ENCODE results near the gene PTBP3.

The PTBP3 gene

DNA sequence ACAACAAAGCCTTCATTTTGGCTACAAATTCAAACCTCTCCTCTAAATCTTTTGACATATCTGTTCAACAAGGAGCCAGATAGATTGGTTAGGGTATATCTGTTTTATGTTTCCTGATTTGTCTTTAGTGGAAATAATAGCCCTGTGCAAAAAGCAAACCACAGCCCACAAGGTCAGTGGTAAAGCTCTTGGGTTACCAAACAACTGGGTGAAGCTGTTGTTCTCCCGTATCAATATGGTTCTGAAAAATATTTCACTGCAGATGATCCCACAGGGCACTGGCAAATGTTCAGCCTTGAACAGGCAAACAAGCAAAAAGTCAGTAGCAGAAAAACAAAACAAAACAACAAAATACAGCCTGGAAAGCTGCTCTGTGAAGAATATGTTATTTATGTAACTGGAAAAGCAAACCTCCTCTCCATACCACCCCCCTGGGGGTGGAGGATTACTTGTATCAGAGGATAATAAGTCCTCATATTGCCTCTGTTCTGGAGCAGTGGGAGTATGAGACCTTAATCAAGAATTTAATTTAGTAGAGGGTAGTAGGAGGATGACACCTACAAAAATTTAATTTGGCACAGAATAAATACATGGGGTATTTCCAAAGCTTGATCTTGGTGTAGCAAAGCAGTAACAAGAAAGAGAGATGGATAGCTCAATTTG is 20.8 kb upstream of the PTBP3 start:
- Histone ChIP-seq H3K4me1 (ENCODE audit: control insufficient read depth, insufficient read depth, low read length) (no peaks in the 10 kb centered on the region), H3K9me3 (replicated peaks; ENCODE audit: low read length) (no peaks in the 10 kb centered on the region), H3K9ac (ENCODE audit: low read depth, low read length) (no peak overlapping the region), H3K4me3 (ENCODE audit: low read length) (no peak overlapping the region), H3K36me3 (ENCODE audit: insufficient read depth, low read length) (no peaks in the 10 kb centered on the region), H3K4me2 (ENCODE audit: low read length) (no peak overlapping the region), H3K27me3 (ENCODE audit: control insufficient read depth, insufficient read depth, low read length) (no peaks in the 10 kb centered on the region)

DNA sequence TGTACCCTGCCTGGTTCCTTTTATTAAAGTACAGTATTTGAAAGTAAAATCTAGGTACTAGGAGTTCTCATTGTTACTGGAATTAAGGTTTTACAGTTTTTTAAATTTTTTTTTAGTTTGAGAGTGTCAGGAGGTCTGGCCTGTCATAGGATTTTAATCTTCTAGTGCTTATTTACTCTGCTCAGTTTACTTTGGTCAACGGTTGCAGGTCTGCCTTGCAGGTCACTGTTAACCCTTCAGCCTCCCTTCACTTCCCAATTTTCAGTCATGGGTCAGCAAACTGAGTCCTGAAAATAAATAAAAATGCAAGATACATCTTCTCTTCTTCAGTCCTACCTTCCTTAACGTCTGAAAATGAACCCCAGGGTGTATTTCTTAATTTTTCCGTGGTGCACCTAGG is 18.8 kb upstream of the PTBP3 start:
- Histone ChIP-seq H3K9ac (ENCODE audit: low read depth, low read length) (no peak overlapping the region), H3K4me1 (ENCODE audit: control insufficient read depth, insufficient read depth, low read length) (no peaks in the 10 kb centered on the region), H3K4me2 (ENCODE audit: low read length) (no peak overlapping the region), H3K36me3 (ENCODE audit: insufficient read depth, low read length) (no peaks in the 10 kb centered on the region), H3K27me3 (ENCODE audit: control insufficient read depth, insufficient read depth, low read length) (no peaks in the 10 kb centered on the region), H3K9me3 (replicated peaks; ENCODE audit: low read length) (no peaks in the 10 kb centered on the region), H3K4me3 (ENCODE audit: low read length) (no peak overlapping the region)

DNA sequence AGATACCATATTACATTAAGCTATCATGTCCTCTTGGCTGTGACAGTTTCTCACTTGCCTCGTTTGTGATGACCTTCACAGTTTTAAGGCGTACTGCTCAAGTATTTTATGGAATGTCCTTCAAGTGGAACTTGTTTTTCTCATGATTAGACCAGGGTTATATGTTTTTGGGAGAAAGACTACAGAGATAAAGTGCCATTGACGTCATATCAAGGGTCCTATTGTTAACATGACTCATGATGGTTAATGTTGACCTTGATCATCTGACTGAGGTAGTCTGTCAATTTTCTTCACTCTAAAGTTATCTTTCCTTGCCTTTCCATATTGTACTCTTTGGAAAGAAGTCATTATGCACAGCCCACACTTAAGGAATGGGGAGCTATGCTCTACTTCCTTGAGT is 17.8 kb upstream of the PTBP3 start:
- Histone ChIP-seq H3K36me3 (ENCODE audit: insufficient read depth, low read length) (no peaks in the 10 kb centered on the region), H3K4me1 (ENCODE audit: control insufficient read depth, insufficient read depth, low read length) (no peaks in the 10 kb centered on the region), H3K9ac (ENCODE audit: low read depth, low read length) (no peak overlapping the region), H3K4me2 (ENCODE audit: low read length) (no peak overlapping the region), H3K9me3 (replicated peaks; ENCODE audit: low read length) (no peaks in the 10 kb centered on the region), H3K4me3 (ENCODE audit: low read length) (no peak overlapping the region), H3K27me3 (ENCODE audit: control insufficient read depth, insufficient read depth, low read length) (no peaks in the 10 kb centered on the region)

DNA sequence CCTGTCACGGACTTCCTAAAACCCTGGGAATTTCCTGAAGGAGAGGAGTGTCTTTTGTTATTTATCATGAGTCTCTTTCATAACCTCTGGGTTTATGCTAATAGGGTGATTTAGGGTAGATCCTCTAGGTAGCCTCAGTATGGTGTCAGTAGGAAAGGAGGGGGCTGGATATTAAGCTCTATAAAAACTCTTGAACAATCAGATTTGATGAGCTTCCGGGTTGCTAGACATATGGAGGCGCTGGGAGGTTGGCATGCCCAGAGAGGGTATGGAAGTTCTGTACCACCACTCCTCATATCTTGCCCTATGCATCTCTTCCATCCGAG is 15.6 kb upstream of the PTBP3 start:
- Histone ChIP-seq H3K36me3 (ENCODE audit: insufficient read depth, low read length) (no peaks in the 10 kb centered on the region), H3K4me3 (ENCODE audit: low read length) (no peak overlapping the region), H3K9ac (ENCODE audit: low read depth, low read length) (peak overlapping the region; percentile 52), H3K27me3 (ENCODE audit: control insufficient read depth, insufficient read depth, low read length) (no peaks in the 10 kb centered on the region), H3K9me3 (replicated peaks; ENCODE audit: low read length) (no peaks in the 10 kb centered on the region), H3K4me1 (ENCODE audit: control insufficient read depth, insufficient read depth, low read length) (no peaks in the 10 kb centered on the region), H3K4me2 (ENCODE audit: low read length) (peak overlapping the region; percentile 83)

DNA sequence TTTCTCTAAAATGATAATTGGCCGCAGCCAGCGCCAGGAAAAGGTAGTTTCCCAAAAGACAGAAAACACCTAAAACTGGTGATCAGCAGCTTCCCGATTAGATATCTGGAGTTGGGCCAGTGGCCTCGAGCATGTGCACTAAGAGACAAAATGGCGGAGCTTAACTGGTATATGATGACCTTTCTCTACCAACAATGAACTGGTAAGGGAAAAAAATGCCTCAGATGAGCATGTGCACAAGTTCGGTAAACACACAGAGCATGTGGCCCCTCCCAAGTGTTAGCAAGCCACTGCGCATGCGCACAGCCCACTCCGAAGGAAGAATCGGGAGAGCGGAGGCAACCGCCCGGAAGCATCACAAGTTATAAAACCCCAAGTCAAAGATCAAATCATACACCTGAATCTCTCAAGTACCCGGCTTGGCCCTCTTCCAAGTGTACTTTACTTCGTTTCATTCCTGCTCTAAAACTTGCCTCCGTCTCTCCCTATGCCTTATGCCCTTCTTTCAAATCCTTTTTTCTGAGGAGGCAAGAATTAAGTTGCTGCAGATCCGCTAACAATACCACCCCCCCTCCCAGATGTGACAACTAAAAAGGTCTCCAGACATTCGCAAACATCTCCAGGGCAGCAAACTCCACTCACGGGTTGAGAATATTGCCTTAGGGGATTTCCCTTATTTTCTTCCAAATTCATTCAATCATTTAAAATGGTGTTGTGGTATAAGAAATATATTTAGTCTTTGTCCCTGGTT is 15.0 kb upstream of the PTBP3 start:
- Histone ChIP-seq H3K4me2 (ENCODE audit: low read length) (peak overlapping the region; percentile 83), H3K4me1 (ENCODE audit: control insufficient read depth, insufficient read depth, low read length) (no peaks in the 10 kb centered on the region), H3K9me3 (replicated peaks; ENCODE audit: low read length) (no peaks in the 10 kb centered on the region), H3K36me3 (ENCODE audit: insufficient read depth, low read length) (no peaks in the 10 kb centered on the region), H3K9ac (ENCODE audit: low read depth, low read length) (peak overlapping the region; percentile 52), H3K4me3 (ENCODE audit: low read length) (peak overlapping the region; percentile 64), H3K27me3 (ENCODE audit: control insufficient read depth, insufficient read depth, low read length) (no peaks in the 10 kb centered on the region)

DNA sequence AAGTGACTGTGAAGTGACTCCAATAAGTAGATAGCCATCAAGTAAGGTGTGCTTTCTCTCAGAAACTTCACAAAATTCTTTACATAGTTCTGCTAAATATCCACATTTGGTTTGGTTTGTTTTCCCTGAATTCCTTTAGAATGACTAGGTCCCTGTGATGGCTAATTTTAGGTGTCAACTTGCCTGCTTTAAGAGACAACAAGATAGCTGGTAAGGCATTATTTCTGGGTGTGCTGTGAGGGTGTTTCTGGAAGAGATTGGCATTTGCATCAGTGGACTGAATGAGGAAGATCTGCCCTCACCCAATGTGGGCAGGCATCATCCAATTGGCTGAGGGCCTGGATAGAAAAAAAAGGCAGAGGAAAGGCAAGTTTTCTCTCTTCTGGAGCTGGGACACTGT is 8.3 kb upstream of the PTBP3 start:
- H3K9ac ChIP-seq (ENCODE audit: low read depth, low read length), result no peak overlapping the region
- H3K36me3 ChIP-seq (ENCODE audit: insufficient read depth, low read length), result no peaks in the 10 kb centered on the region
- H3K27me3 ChIP-seq (ENCODE audit: control insufficient read depth, insufficient read depth, low read length), result no peaks in the 10 kb centered on the region
- H3K9me3 ChIP-seq (replicated peaks; ENCODE audit: low read length), result no peaks in the 10 kb centered on the region
- no peak overlapping the region for H3K4me3 ChIP-seq (ENCODE audit: low read length)
- H3K4me1 ChIP-seq (ENCODE audit: control insufficient read depth, insufficient read depth, low read length), result peaks cover 12% of the 10 kb centered on the region
- no peak overlapping the region for H3K4me2 ChIP-seq (ENCODE audit: low read length)

DNA sequence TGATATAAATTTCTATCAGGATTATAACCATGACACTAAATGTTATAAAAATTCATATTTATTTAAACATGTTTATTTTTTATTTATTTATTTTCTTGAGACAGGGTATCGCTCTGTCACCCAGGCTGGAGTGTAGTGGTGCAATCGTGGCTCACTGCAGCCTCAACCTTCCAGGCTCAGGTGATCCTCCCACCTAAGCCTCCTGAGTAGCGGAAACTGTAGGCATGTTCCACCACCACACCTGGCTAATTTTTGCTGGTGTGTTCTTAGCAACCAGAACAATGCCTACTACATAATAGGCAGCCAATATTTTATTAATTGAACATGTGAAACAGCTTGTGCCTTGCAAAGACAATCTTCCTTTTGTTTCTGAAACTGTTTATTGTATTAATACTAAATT is 6.5 kb upstream of the PTBP3 start:
- H3K27me3 ChIP-seq (ENCODE audit: control insufficient read depth, insufficient read depth, low read length), result no peaks in the 10 kb centered on the region
- H3K4me3 ChIP-seq (ENCODE audit: low read length), result no peak overlapping the region
- H3K4me1 ChIP-seq (ENCODE audit: control insufficient read depth, insufficient read depth, low read length), result peaks cover 12% of the 10 kb centered on the region
- no peaks in the 10 kb centered on the region for H3K9me3 ChIP-seq (replicated peaks; ENCODE audit: low read length)
- H3K36me3 ChIP-seq (ENCODE audit: insufficient read depth, low read length), result no peaks in the 10 kb centered on the region
- no peak overlapping the region for H3K9ac ChIP-seq (ENCODE audit: low read depth, low read length)
- no peak overlapping the region for H3K4me2 ChIP-seq (ENCODE audit: low read length)

DNA sequence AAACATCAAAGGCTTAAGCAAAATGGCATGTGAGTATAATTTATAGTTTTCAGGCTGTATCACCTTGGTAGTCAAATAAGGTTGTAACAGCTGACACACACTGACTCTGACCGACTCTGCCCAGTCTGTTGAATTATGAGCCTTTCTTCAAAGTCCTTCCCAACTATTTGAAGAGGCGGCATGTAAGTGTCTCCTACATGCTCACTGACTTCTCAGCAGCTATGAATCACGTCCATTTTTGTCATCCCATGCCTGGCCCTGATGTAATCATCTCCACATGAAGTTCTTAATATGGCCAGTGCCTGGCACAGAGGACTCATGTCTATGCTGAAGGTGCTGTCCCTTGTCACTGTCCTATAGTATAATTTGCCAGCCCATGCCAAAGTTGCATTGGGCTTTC is 5.1 kb upstream of the PTBP3 start:
- peaks cover 15% of the 10 kb centered on the region for H3K4me1 ChIP-seq (ENCODE audit: control insufficient read depth, insufficient read depth, low read length)
- no peaks in the 10 kb centered on the region for H3K27me3 ChIP-seq (ENCODE audit: control insufficient read depth, insufficient read depth, low read length)
- no peak overlapping the region for H3K4me2 ChIP-seq (ENCODE audit: low read length)
- no peak overlapping the region for H3K9ac ChIP-seq (ENCODE audit: low read depth, low read length)
- H3K36me3 ChIP-seq (ENCODE audit: insufficient read depth, low read length), result no peaks in the 10 kb centered on the region
- H3K4me3 ChIP-seq (ENCODE audit: low read length), result no peak overlapping the region
- no peaks in the 10 kb centered on the region for H3K9me3 ChIP-seq (replicated peaks; ENCODE audit: low read length)

DNA sequence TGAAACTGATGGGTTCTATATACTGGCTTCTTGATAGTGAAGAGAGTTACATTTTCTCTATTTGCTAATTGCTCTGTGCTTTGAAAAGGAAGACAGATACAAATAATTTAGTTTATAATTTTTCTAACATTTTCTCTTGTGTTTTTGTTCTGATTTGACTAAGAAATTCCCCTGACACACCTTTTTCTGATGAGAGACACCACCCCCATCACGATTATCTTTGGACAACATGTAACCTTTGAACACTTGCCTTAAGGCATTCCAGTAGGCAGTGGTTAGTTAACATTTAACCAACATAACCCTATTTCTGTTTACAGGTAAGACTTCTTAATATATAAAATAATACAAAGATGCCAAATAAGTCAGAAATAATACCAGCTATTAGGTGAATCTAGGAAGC is 4.1 kb upstream of the PTBP3 start:
- H3K4me3 ChIP-seq (ENCODE audit: low read length), result no peak overlapping the region
- no peak overlapping the region for H3K9ac ChIP-seq (ENCODE audit: low read depth, low read length)
- no peaks in the 10 kb centered on the region for H3K27me3 ChIP-seq (ENCODE audit: control insufficient read depth, insufficient read depth, low read length)
- H3K4me2 ChIP-seq (ENCODE audit: low read length), result no peak overlapping the region
- no peaks in the 10 kb centered on the region for H3K9me3 ChIP-seq (replicated peaks; ENCODE audit: low read length)
- no peaks in the 10 kb centered on the region for H3K36me3 ChIP-seq (ENCODE audit: insufficient read depth, low read length)
- peaks cover 15% of the 10 kb centered on the region for H3K4me1 ChIP-seq (ENCODE audit: control insufficient read depth, insufficient read depth, low read length)

DNA sequence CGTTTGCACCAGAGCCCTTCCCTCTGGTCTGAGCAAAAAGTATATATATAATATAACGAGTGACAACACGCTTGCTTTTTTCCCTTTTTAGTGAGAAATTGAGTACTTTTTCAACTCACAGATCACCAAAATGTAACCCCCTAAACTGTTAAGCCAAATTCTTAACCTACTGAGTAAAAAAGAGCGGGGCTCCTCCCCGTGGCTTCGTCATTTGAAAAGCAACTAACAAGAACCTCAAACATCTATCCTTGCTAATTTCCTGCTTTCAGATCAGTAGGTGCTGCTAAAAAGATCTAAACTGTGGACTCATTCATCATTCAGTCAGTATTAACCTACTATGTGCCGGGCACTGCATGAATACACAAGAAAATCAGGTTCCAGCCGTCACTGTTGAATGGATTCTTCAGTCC is 1.0 kb upstream of the PTBP3 start:
- Histone ChIP-seq H3K36me3 (ENCODE audit: insufficient read depth, low read length) (no peaks in the 10 kb centered on the region), H3K4me2 (ENCODE audit: low read length) (peak overlapping the region; percentile 95), H3K9ac (ENCODE audit: low read depth, low read length) (peak overlapping the region; percentile 96), H3K9me3 (replicated peaks; ENCODE audit: low read length) (no peaks in the 10 kb centered on the region), H3K4me1 (ENCODE audit: control insufficient read depth, insufficient read depth, low read length) (peaks cover 21% of the 10 kb centered on the region), H3K4me3 (ENCODE audit: low read length) (peak overlapping the region; percentile 92), H3K27me3 (ENCODE audit: control insufficient read depth, insufficient read depth, low read length) (no peaks in the 10 kb centered on the region)

DNA sequence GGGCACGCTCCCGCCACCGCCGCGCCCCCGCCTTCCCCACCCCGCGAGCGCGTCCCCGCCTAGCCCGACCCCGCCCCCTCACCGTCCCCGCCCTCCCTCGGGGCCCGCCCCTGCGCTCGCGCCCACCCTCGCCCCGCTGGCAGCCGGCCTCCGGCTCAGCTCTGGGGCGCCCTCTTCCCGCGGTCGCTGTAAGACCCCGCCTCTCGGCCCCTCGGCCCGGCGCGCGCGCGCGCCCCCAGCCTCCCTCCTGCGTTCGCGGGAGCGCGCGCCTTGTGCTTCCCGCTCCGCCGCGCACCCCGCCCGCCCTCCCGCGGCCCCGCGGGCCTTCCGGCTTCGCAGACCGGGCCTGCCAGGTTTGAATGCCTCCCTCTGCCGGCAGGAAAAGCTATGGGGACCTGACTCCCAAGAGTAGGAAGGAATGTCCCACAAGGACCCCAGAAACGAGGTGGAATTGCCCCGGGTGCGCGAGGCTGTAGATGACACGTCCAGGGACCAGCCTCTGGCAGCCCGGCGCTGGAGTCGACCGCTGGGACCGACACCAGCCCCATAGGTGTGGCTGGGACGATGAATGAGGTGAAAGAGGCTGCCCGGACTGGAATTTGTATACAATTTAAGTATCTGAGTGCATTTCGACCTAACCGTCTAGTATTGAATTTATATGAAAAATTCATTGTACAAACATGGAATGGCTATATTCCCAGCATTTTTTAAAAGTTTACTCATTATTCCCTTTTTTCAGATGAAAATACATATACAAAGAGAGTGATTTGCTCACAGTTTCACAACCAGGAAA is 416 bp upstream of the PTBP3 start:
- Histone ChIP-seq H3K9me3 (replicated peaks; ENCODE audit: low read length) (no peaks in the 10 kb centered on the region), H3K9ac (ENCODE audit: low read depth, low read length) (peak overlapping the region; percentile 97), H3K4me2 (ENCODE audit: low read length) (peak overlapping the region; percentile 95), H3K4me3 (ENCODE audit: low read length) (peak overlapping the region; percentile 92), H3K27me3 (ENCODE audit: control insufficient read depth, insufficient read depth, low read length) (no peaks in the 10 kb centered on the region), H3K4me1 (ENCODE audit: control insufficient read depth, insufficient read depth, low read length) (peaks cover 20% of the 10 kb centered on the region), H3K36me3 (ENCODE audit: insufficient read depth, low read length) (no peaks in the 10 kb centered on the region)

Measured in skeletal muscle satellite cell (primary cell).